H4 (cell line): ENCODE results near the gene CD4. TPM values are rescaled to one million over a fixed set of nuclear protein-coding genes. Genes with fewer than 3 reads are reported as not detected.

Experiments
- DNase-seq: peaks from one replicate; pipeline ENCODE4 v3.0.0-alpha.2; 2015; ENCODE audit warnings: low spot score
- total RNA-seq: library from RNA; depleted of rRNA; stranded (reverse); fragments of >200 nt; shearing (Covaris generic); gene quantifications from 2 replicates; pipeline ENCODE4 v1.2.3, GENCODE V29; 2014

The CD4 gene
- total RNA-seq, 1 experiment from 2014 or later, result 0.12 TPM

DNA sequence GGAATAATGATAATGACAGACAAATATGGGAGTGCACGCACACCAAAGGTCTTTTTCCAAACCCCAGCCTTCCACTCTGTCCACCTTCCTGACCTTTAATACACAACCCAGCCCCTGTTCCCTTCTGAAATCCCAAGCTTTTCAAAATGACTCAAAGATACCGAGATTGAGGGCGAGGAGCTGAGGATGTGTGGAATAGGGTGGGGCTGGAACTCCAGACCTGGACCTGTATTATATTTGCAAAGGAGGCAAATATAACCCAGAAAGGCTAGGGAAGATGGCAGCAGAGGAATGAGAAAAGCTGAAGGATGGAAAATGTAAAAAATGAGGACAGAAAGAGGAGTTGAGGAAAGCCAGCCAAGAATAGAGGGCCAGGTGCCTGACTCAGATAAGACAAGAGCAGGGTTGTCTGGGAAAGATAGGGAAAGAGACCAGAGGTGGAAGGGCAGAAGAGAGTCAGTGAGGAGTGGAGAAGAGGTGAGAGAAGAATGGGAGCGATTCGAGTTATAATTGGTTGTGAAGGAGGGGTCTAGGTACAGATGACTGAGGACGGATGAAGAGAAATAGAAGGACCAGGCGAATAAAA is 24.2 kb upstream of the CD4 start:
- DNase-seq, result no peak

DNA sequence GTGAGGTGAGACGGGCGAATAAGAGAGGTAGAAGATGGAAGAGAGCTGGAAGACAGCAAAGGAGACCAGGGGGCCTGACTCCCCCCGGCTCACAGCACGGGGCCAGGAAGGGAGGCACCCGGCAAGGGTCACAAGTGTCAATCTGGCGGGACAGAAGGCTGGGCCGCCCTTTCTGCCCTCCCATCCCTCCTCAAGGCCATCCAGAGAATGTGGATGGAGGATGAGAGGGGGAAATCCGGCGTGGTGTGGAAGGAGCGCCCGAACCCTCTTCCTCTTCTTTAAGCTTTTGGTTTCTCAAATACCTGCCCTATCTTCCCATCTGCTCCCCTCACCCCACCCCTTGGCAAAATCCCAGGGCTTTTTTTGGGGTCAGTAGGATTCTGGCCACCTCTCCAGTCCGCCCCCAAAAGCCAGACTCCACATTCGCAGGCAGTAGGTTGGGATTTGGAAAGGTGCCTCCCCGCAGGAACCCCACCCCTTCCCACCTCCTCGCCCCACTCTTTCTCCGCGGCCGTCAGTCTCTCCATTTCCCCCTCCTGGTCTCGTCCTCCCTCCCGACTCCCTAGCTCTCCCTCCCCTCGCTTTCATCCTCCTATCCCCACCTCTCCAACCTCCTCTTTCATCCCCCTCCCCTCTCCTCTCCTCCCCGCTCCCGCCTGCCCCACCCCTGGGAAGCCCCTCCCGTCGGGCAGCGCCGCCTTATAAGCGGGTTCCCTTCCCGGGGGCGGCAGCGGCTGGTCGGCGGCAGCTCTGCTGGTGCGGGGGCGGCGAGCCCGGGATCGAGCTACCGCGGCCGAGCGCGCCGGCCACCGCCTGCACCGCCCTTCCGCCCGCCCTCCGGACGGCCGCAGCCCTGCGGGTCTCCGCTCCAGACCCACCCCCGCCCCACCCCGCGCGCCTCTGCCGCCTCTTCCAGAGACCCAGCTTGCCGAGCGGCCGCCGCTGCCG is 23.4 kb upstream of the CD4 start, which contains the start of gene PTMS:
Gene PTMS, plus strand, starts transcription at position 730 of the 948 bp plus-strand sequence. CDS start 343 bp downstream, outside the sequence.
- peak; percentile 98 for DNase-seq

DNA sequence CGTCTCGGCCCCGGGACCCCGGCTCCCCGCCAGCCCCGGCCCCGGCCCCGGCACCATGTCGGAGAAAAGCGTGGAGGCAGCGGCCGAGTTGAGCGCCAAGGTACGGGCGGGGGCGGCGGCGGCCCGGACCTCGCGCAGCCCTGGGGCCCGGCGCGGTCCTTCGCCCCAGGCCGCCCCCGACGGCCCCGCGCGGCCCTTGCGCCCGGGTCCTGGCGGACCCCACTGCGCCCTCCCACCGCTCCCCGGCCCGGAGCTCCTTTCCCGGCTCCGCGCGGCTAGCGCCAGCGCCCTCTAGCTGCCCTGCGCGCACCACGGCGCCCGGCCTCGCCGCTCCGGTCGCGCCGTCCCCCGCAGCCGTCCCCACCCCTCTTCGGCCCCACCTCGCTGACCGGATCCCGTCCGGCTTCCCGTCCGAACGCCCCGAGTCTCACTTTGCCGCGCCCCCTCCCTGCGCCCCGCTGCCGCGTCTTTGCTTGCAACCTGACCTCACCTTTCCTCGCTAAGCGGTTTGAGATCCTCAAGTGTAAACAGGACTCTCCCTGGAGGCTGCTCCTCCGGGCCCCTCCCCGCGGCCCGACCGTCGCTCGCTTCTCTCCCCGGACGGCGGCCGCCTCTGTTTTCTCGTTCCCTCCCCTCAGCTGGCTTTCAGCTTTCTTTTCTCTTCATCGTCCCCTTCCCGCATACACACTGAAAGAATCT is 22.5 kb upstream of the CD4 start:
- DNase-seq, result peak; percentile 50

DNA sequence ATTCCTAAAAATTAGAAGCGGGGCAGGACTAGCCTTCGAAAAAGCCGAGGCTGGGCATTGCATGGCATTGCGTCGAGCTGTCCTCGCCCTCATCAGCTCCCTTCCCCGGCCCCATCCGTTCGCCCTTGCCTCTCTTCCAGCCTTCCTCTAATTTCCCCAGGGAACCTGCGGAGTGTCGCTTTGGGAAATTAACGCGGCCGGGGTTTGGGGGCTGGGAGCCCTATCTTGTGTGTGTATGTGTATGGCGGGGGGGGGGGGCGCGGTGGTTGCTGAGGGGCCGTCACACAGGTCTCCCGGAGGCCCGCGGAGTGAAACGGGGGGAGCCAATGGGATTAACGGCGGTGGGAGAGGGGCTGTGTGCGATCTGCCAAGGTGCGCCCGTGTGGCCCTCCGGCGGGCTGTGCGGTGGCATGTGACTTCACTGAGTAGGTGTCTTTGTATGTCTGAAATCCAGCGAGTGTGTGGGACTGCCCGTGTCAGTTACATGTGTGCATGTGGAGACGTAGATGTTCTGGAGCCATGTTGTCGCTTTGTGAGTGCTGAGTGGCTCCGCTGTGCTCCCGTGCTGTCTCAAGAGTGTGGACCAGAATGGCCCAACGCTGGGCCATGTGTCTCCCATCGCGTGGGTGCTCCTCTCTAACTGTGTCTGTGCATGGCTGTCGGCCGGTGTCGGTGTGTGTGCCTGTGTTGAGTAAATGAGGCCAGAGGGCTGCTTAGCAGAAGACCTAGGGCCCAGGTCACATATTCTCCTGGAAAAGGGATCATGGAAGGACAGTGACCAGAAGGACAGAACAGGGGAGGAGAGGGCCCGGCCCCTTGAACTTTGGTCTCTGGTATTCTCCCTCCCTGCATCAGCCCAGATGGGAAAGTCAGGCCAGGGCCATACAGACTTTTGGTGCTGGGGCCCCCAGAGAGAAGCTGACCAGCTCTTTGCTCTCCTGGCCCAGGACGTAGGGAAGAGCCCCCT is 21.7 kb upstream of the CD4 start:
- DNase-seq, result no peak

DNA sequence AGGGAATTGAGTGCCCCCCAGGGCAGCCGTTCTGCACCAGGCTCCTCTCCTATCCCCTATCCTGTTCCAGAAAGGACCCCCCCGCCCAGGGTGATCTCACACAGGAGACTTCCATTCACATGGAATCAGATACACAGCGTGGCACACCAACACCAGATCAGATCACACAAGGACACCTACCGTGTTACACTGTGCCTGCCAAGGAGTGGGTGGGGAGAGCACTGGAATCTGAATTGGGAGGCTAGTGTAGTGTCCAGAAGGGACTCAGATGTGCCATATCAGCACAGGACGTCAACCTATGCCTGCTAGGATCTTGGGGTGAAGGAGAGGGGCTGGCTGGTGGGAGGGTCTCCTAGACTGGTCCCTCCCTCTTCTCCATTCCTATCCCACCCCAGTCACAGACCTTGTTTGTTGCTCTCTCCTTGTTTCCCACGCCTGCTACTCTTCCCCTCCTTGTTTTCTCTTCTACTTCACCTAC is 20.9 kb upstream of the CD4 start:
- DNase-seq, result no peak

DNA sequence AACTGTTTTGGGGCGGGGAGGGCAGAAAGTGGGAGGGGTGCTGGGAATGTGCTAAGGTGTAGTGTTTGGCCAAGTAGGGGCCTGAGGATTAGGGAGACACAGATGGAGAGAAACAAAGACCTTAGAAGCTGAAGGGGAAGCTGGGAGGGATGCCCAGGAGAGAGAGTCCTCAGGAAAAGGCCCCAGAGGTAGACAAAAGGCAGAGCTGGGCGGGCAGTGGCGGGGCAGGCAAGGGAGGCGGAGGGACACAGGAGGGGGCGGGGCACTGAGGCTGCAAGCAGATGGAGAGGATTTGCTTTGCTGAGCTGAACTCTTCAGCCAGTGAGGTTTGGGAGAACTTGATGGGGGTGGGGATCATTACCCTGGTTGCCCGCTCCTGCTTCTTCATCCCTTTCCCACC is 20.3 kb upstream of the CD4 start:
- no peak for DNase-seq

DNA sequence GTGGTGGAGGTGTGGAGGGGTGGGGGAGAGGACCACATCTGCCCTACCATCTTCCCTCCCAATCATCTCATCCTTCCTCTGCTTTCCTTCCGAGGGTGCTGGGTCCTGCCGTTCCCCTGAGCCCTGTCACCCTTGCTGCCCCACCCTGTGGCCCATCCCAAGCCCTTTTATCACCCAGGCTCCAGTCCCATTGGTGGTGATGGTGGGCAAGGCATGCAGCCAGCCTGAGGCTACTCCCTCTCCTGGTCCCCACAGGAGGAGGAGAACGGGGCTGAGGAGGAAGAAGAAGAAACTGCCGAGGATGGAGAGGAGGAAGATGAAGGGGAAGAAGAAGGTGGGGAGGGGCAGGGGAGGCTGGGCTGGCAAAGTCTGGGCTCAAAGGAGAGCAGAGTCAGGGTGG is 19.7 kb upstream of the CD4 start:
- DNase-seq, result no peak

DNA sequence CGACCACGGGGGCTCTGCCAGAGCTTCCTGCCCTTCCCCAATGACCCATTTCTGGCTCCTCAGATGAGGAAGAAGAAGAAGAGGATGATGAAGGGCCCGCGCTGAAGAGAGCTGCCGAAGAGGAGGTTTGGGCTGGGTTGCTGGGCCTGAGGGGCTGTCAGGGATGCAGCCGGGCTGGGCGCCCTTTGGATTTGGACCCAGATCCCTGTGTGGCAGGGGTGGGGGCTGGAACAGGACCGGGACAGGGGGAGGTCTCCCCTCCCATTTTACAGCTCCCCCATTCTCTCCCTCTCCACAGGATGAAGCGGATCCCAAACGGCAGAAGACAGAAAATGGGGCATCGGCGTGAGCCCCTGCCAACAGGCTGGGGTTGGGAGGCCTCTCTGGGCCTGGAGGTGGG is 19.2 kb upstream of the CD4 start:
- no peak for DNase-seq

DNA sequence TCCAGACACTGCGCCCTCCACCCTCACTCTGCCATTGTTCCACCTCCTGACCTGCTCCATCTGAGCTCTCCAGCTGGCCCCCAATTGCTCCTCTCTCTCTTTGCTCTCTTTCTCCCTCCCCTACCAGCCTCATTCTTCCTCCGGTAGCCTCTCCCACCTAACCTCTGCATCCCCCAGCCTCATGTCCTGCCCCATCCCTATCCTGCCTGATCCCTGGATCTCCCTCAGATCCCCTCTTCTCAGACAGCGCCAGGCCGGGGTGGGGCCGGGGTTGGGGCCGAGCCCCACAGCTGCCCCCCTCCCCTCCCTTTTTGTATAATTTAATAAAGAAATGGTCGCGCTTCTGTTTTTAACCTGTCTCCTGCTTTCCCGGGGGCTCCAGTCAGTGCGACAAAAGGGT is 18.7 kb upstream of the CD4 start:
- no peak for DNase-seq

DNA sequence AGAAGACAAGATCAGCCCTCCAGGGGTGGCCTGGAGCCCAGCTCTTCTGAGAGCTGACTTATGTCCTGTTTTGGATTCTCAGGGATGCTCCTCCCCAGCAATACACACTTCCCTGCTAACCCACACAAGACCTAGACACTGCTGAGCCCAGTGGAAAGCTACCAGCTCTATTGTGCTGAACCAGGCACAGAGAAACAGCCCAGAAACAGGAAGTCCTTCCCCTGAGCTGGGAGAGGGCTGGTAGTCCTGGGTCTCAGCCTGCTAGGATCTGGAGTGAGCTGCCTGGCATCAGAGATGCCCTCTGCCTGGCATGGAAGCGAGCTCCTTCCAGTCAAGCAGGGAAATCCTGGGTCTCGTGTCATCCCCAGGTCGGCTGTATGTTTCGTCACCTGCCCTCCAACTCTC is 18.2 kb upstream of the CD4 start:
- no peak for DNase-seq

DNA sequence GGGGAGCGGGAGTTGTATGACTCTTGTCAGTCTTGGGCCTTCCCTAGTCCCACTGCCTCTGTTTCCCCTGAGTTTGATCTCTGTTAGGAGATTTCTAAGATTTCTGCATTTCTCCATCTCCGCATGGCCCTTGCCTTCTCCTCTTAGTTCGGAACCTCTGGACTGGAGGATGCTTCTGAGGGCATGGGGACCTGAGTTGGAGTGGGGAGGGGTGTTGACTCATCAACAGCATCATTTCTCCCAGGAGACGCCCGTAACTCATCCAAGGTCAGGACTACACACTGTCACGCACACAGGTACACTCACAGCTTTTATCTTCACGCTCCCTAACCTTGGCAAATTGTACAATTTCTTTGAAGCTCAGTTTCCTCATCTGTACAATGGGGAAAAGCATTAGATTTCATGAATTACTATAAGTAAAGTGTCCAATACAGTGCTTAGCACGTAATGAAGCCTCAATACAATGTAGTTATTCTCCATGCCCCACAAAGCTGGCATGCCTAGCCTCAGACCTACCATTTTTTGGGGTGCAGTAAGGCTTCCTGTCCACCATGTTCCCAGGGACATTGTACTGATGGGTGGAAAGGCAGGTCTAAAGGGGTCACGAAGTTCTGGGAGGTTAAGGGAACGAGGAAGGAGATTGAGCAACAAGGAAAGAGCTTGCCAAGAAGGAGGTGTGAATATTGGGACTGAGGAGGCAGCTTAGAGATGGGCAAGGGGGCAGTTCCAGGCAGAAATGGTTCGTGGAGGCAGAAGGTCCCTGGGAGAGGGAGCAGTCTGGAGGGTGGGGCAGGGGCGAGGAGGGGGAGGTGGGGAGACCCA is 17.6 kb upstream of the CD4 start:
- no peak for DNase-seq

DNA sequence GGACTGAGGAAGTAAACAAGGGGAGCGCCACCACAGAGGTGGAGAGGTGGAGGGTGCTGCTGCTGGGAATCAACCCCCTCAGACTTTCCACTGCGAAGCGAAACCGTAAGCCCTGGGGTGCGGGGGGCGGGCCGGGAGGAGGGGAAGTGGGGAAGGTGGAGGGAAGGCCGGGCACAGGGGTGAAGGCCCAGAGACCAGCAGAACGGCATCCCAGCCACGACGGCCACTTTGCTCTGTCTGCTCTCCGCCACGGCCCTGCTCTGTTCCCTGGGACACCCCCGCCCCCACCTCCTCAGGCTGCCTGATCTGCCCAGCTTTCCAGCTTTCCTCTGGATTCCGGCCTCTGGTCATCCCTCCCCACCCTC is 17.0 kb upstream of the CD4 start, which contains the start of gene LAG3:
Gene LAG3, plus strand, starts transcription at position 190 of the 365 bp plus-strand sequence. CDS start 333 bp downstream, outside the sequence.
- DNase-seq, result no peak

DNA sequence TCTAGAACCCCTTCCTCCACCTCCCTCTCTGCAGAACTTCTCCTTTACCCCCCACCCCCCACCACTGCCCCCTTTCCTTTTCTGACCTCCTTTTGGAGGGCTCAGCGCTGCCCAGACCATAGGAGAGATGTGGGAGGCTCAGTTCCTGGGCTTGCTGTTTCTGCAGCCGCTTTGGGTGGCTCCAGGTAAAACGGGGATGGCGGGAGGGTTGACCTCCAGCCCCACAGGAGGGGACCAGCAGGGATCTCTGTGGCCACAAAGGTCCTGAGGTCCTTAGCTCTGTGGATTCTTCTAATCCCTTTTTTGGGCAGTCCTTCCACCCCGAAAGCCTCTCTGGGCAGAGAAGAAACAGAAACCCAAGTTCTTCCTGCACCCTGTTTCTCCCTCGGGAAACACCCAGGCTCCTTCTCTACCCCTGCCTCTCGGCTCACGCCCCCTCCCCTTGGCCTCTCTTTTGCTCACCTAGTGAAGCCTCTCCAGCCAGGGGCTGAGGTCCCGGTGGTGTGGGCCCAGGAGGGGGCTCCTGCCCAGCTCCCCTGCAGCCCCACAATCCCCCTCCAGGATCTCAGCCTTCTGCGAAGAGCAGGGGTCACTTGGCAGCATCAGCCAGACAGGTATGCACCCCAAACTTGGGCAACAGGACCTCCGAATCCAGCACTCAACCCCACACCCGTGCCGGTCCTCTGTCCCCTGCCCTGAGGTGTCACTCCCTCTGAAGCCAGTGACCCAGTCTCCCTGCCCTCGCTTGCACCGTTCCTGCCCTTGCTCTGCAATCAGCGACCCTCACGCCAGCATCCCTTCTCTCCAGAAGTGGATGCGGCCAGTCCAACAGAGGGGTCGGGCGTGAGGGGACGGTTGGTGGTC is 16.4 kb upstream of the CD4 start:
- no peak for DNase-seq

DNA sequence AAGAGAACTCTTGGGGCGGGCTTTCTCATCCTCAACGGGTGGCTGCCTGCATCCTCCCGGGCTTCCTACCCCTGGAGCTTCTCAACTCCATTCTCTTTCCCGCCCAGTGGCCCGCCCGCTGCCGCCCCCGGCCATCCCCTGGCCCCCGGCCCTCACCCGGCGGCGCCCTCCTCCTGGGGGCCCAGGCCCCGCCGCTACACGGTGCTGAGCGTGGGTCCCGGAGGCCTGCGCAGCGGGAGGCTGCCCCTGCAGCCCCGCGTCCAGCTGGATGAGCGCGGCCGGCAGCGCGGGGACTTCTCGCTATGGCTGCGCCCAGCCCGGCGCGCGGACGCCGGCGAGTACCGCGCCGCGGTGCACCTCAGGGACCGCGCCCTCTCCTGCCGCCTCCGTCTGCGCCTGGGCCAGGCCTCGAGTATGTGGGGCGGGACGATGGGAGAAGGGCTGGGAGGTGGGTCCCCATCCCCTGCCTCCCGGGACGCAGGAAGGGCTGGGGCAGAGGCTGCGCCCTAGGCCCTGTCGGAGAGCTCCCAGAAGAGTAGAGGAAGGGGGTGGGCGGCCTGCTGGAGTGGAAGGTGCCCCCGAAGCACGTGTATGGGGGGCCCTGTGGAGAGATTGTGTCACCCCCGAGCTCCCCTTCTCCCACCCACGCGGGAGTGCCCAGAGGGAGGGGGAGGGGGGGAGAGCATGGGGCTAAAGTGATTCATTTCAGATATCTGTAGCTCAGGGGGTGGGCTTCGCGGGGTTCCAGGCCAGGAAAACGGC is 15.6 kb upstream of the CD4 start:
- DNase-seq, result no peak

DNA sequence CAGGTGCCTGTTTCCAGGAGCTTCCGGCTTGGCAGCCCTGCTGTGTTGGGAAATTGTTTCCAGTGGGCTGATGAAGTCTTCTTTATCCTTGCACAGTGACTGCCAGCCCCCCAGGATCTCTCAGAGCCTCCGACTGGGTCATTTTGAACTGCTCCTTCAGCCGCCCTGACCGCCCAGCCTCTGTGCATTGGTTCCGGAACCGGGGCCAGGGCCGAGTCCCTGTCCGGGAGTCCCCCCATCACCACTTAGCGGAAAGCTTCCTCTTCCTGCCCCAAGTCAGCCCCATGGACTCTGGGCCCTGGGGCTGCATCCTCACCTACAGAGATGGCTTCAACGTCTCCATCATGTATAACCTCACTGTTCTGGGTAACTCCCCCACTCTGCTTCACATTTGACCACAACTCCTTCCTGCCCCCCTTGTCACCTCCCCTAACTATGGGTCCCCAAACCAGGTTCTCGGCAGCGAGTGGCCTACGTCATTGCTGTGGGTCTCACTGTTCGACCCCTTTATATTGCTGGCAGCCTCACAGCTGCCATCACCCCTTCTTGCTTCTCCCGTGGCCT is 14.7 kb upstream of the CD4 start:
- no peak for DNase-seq

DNA sequence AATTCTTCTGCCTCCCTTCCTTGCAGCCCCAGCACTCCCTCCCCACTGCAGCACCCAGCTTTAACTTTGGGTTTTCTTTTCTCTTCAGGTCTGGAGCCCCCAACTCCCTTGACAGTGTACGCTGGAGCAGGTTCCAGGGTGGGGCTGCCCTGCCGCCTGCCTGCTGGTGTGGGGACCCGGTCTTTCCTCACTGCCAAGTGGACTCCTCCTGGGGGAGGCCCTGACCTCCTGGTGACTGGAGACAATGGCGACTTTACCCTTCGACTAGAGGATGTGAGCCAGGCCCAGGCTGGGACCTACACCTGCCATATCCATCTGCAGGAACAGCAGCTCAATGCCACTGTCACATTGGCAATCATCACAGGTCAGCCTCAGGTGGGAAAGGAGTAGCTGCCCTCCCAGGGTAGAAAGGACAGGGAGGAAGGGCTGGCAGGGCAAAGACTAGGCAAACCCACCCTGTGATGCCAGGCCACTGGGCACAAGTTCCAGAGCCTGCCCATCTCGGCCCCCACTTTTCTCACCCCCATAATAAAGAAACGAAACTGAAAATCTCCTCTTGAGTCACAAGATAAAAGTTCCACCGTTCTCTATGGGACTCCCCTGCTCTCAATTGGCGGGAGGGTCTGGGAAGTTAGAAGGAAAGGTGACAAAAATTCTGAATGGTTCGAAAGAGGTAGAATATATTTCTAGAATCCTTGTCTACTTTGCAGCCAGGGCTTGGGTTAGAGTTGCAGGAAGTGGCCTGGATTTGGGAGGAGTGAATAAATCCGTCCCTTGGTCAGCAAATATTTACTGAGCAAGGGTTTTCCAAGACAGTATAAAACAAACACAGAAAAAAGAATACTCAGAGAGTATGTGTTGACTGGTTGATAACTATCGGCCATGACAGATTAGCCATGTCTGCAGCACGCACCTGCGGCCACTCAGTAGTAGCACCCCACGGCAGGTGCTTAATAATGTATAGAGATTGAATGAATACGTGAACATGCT is 13.8 kb upstream of the CD4 start:
- no peak for DNase-seq

DNA sequence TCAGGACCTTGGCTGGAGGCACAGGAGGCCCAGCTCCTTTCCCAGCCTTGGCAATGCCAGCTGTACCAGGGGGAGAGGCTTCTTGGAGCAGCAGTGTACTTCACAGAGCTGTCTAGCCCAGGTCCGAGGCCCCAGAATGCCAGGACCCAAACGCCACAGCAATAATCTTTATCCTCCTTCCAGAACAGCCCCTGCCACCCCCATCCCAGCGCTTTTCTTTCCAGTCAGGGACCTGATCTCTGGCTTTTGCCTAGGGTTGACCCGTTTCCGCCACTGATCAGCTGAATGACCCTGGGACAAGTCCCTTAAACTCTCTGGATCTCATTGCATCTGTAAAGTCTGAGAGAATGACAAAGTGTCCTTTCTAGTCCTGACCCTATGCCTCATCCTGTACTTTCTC is 11.9 kb upstream of the CD4 start:
- no peak for DNase-seq
